ENCODE data around the gene SIAH3.

DNA sequence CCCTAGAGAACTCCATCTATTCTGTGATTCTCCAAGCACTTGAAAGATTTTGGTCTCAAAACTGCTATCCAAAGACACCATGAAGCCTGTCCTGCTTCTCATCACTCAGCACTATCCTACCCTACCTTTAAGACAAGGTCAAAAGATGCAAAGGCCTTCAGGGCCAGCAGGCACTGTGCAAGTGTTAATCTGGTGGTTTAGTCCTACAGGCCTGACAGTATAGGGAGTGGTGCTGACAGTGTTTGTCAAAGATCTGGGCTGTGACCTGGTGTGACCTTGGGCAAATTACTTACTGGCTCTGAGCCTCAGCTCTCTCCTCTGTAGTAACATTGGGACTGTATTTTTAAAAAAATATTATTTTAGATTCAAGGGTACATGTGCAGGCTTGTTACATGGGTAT, 28.0 kb downstream of the SIAH3 start:
- TF ChIP-seq, protein P1, sequence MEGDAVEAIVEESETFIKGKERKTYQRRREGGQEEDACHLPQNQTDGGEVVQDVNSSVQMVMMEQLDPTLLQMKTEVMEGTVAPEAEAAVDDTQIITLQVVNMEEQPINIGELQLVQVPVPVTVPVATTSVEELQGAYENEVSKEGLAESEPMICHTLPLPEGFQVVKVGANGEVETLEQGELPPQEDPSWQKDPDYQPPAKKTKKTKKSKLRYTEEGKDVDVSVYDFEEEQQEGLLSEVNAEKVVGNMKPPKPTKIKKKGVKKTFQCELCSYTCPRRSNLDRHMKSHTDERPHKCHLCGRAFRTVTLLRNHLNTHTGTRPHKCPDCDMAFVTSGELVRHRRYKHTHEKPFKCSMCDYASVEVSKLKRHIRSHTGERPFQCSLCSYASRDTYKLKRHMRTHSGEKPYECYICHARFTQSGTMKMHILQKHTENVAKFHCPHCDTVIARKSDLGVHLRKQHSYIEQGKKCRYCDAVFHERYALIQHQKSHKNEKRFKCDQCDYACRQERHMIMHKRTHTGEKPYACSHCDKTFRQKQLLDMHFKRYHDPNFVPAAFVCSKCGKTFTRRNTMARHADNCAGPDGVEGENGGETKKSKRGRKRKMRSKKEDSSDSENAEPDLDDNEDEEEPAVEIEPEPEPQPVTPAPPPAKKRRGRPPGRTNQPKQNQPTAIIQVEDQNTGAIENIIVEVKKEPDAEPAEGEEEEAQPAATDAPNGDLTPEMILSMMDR (IDR thresholded peaks at IDR 0.05; ENCODE audit: low read length) = no peak
- no peak for TF ChIP-seq EZH2 (optimal IDR thresholded peaks at IDR 0.05; ENCODE audit: low read depth, low read length)
